ENCODE measurements around the gene CAMSAP2.
A peak's percentile ranks its signal among the peaks of the same experiment; 100 is the strongest.

The CAMSAP2 gene, protein sequence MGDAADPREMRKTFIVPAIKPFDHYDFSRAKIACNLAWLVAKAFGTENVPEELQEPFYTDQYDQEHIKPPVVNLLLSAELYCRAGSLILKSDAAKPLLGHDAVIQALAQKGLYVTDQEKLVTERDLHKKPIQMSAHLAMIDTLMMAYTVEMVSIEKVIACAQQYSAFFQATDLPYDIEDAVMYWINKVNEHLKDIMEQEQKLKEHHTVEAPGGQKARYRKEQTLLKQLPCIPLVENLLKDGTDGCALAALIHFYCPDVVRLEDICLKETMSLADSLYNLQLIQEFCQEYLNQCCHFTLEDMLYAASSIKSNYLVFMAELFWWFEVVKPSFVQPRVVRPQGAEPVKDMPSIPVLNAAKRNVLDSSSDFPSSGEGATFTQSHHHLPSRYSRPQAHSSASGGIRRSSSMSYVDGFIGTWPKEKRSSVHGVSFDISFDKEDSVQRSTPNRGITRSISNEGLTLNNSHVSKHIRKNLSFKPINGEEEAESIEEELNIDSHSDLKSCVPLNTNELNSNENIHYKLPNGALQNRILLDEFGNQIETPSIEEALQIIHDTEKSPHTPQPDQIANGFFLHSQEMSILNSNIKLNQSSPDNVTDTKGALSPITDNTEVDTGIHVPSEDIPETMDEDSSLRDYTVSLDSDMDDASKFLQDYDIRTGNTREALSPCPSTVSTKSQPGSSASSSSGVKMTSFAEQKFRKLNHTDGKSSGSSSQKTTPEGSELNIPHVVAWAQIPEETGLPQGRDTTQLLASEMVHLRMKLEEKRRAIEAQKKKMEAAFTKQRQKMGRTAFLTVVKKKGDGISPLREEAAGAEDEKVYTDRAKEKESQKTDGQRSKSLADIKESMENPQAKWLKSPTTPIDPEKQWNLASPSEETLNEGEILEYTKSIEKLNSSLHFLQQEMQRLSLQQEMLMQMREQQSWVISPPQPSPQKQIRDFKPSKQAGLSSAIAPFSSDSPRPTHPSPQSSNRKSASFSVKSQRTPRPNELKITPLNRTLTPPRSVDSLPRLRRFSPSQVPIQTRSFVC (N-terminal part only)

DNA sequence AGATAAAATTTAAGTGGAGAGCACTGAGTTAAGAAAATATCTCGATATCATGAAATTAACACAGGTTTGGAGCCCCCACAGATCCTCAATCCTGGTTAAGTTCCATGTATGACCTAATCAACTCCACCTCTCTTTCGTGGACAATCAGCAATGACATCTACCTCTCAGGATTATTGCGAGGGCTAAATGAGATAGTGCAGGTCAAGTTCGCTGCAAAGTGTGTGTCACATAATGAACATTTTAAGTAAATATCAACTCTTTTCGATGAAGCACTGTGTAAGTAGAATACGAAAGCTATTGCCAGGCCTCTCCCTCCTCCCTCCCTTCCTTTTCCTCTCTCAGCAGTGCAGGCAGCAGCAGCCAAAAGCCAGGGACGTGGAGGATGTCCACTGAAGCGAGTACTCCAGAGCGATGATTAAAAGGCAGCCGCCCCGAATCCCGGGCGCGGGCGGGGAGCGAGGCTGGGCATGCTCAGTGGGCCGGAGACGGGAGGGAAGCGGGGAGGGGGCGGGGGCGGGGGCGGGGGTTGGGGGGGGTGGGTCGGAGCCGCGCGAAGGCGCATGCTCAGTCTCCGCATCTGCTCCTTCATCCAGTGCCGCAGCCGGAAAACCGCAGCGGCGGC, at the start of gene CAMSAP2:
TSS of gene CAMSAP2 (plus strand) at position 567 of the 622 bp plus-strand sequence. CDS start 935 bp downstream, outside the sequence.
- DNase-seq (ENCODE audit: low read depth), result peak; percentile 59

DNA sequence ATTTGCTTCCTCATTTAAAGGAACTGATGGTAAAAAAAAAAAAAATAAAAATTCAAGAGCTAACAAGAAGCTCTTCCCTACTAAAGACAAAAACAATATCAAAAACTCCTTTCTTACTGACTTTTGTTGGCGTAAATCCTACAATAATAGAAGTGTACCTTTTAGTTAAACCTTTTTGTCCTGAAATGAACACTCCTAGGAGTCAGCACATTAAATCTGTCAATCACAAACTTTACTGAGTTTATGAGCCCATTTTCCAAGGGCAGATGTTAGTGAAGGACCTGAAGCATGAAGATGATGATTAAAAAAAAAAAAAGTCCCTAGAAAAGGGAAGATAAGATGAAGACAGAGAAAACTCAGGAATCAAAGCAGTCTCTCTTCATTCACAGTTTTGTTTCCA, 46.4 kb upstream of the CAMSAP2 start:
- no peak for DNase-seq (ENCODE audit: low read depth)

DNA sequence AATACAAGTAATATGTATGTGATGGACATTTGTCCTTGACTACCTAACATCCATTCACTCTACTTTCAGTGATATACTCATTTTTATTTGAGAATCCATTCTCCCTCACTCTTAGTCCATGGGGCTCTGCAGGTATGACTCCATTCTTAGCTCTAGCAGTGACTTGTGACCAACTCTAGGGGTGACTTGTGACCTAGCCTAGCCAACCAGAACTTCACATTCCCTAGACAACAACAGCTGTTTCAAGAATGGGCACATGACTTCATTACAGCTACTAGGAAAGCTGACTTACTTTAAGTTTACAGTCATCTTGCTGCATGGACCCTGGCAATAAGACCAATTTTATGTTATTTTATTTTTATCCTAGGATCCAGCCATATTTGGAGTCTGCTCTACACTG, 45.4 kb upstream of the CAMSAP2 start:
- DNase-seq (ENCODE audit: low read depth), result no peak

DNA sequence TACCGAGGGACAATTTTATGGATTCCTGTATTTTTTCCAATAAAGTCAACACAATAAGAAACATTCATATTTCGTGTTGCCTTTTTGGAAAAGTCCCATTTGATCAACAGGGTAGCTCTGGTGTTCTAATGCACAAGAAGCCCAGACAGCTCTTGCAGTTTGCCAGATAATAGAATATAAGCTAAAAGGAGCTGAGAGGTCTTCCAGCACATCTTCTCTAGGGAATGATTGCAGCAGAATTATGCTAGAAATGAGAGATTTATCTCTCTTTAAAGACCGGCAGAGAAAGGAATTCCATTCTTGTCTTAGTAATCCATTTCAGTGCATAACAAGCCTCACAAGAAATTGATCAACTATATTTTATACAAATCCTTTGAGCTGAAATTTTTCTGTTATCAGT, 44.0 kb upstream of the CAMSAP2 start:
- DNase-seq (ENCODE audit: low read depth), result no peak

DNA sequence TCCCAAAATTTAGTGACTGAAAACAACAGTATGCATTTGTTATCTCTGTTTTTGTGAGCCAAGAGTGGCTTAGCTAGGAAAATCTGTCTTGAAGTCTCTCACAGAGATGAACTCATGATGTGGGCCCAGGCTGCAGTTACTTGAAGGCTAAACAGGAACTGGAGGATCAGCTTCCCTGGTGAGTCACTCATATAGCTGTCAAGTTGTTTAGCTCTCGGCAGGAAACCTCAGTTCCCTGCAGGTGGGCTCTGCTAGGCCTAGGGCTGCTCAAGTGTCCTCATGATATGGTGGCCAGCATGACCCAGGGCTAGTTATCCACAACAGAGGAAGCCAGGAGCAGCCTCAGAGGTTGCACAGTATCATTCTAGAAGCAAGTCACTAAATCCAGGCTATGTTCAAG, 38.8 kb upstream of the CAMSAP2 start:
- DNase-seq (ENCODE audit: low read depth), result no peak

DNA sequence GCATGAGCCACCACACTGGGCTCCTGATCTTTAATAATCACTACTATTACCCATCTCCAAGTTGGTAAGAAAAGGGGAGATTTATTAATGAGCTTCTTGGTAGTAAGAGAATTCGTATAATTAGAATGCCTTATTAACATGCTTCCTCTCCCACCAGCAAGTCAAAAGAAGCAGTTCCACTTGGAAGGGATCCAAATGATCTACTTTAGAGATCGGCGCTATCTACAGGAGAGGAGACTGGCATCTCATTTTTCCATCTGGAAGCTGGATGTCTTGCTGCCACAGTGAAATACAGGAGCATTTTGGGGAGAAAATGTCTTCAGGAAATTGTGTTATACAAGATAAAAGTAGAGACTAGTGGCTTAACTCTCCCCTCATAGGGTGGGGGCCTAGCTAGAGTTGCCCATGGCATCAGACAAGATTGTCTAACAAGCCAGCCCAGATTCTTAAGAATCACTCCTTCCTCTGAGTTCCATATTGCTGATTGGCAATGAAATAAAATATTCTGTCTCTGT, 33.6 kb upstream of the CAMSAP2 start:
- DNase-seq (ENCODE audit: low read depth), result no peak

DNA sequence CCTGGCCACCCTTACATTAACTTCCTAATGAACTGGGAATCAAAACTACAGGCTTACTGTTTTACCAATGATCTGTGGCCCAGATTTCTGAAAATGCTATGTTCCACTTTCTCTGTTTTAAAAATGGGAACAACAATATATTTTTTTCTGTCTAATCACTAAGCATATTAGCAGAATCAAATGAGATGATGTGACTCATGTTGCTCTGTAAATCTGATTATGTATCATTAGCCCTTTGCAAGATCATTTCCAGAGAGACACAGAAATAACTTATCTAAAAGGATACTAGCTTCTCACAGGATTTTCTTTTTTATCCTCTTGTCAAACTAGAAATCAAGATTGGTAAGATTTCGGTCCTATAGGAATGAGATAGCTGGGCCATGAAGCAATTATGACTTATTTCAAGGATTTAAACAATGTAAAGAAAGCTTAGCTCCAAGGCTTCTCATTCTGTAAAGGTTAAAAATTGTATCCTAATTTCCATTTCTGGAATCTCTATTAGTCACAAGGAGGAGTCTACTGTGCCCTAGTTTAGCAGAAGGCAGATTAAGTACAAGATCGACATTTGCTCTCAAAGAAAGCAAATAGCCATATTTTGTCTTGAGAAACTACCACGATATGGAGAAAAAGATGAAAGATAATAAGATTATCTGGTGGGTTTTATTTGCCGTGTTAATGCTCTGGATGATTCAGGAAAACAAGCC, 32.4 kb upstream of the CAMSAP2 start:
- no peak for DNase-seq (ENCODE audit: low read depth)

DNA sequence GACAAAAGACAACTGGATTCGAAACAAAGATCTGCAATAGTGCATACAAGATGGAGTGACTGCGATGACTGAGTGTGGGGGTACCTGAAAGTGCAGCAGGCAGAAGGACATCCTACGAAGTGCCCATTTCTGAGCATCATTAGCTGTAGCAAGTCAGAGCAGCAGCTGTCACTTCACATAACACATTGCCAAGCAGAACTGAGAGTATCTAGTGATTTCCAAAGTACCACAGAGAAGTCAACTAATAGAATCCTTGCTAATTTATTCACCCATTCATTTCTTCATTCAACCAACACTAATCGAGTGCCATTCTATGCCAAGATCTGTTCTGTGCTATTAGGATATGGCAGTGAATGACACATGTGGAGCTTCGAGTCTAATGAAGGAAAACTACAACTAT, 31.6 kb upstream of the CAMSAP2 start:
- no peak for DNase-seq (ENCODE audit: low read depth)

DNA sequence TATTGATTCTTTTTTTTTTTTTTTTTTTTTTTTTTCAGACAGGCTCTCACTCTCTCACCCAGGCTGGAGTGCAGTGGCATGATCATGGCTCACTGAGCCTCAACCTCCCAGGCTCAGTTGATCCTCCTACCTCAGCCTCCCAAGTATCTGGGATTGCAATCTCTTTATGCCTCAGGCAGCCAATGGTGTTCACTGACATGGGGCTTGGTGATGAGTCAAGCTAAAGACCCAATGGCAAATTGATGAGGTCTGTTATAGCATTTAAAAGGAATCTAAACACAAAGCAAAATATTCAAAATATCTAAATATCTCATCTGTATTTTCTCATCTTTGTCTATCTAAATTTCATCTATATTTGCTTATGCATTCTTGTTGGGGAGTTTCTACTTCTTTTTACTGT, 30.5 kb upstream of the CAMSAP2 start:
- no peak for DNase-seq (ENCODE audit: low read depth)

DNA sequence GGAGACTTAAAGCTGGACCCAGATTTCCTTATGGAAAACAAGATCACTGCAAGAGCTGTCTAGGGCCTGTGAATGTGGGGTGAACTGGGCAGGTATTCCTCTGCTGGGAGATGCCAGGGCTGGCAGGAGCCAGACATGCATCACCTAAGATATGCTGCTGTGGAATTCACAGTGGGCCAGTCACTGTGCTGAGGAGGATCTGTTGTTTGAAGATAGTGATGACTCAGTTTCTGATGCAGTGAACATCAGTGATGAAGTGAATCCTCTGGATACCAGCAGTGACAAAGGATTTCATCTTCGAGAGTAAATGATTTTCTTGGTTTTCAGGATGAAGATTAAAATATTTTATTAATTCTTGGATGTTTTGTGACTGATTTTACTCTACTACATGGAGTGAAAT, 29.9 kb upstream of the CAMSAP2 start:
- DNase-seq (ENCODE audit: low read depth), result no peak

DNA sequence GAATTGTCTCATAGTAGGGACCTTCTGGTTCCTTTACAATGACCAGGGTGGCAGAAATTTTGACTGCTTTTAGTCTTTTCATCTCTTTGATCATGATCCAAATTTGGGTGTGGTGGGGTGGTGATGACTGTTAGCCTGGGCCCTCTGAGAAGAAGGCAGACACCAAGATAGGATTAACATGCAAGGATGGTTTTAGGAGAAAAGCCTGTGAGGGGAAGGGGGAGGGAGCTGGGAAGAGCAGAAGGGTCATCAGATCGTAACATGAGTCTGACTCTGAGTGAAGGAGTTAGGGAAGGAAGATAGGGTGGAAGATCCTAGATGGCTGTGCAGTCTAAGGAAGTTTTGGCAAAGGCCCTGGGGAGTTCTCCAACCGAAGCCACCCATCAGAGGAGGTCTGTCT, 28.5 kb upstream of the CAMSAP2 start:
- no peak for DNase-seq (ENCODE audit: low read depth)

DNA sequence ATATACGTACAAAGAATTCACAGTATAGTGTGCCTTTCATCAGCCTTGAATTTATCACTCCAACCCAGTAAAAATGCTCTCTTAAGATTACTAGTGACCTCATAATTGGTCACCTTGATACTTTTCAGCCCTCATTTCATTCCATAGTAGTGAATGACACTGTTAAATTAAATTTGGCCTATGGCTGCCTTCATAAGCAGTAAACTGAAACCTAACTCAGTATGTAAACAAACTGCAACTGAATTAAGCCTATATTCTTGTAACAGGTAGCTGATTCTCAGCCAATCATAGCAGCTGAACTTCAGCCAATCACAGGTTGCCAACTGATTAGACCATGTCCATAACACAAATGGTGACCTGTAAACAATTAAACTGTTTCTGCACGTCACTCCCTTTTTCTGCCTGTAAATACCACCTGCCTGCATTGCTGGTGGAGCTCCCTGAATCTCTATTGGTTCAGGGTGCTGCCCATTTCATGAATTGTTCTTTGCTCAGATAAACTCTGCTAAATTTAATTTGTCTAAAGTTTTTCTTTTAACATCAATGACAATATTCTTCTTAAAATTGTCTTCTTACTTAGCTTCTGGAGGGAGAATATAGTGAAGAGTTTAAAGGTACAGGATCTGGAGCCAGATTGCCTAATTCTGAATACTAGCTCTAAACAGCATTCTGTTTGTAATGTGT, 24.0 kb upstream of the CAMSAP2 start:
- no peak for DNase-seq (ENCODE audit: low read depth)

DNA sequence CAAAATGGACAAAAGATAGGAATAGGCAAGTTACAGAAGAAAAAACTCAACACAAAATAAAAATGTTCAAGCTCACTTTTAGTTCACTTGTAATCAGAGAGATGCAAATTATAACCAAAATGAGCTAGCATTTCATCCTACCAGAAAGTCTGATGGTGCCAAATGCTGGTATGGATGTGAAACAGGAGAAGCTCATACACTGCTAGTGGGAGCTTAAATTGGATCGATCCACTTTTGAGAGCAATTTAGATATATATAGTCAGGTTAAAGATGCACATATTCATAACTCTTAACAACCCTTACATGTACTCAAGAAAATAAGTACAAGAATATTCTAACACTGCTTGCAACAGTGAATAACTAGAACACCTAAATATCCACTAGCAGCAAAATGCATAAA, 18.5 kb upstream of the CAMSAP2 start:
- DNase-seq (ENCODE audit: low read depth), result no peak

DNA sequence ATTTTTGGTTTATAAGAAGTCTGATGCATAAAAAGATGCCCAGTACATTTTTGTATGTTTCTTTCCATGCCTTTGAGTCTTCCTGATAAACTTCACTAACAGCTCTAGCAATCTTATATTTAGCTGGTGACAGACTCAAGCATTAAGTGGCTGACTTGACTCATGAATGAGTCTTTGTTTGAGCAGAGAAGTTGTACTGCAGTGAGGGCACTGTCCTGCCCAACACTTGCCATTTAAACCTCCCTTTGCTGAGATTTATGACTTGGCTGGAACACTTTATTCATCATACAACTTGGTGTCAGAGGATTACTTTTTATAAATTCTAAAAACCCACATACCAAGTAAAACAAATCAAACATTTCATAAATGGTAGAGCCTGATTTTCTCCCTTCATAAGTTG, 14.6 kb upstream of the CAMSAP2 start:
- no peak for DNase-seq (ENCODE audit: low read depth)

DNA sequence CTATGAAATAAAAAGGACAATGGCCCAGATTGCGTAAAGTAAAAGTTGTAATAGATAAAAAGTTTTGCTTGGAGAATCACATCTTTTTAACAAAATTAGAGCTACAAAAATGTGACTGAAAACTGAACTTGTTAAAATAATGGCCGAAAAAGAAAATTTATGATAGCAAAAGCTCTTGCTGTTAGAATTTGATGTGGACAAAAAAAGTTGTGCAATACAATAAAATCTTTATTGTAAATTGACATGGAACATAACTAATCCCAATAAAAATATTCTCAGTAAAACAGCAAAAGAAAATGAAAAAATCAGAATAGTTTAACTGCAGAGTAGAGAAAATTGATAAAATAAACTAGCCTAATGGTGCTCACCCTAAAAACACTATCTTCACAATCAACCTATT, 11.4 kb upstream of the CAMSAP2 start:
- DNase-seq (ENCODE audit: low read depth), result no peak

DNA sequence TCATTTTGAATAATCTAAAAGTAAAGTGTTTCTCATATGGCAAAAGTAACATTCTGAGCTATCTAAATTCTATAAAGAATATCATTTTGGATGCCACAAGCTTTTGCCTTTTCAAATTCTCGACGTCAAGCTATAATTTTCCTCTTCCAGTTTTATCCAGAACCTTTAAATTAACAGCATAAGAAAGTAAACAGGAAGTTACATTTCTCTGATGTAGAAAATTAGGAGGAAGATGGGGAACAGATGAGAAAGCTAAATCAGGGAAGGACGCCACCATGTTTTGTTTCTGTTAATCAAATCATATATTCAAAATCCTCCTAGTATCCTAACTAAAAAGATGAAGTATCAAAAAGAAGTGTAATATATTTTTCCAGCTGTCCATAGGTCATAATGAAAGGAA, 8.8 kb upstream of the CAMSAP2 start:
- DNase-seq (ENCODE audit: low read depth), result no peak

DNA sequence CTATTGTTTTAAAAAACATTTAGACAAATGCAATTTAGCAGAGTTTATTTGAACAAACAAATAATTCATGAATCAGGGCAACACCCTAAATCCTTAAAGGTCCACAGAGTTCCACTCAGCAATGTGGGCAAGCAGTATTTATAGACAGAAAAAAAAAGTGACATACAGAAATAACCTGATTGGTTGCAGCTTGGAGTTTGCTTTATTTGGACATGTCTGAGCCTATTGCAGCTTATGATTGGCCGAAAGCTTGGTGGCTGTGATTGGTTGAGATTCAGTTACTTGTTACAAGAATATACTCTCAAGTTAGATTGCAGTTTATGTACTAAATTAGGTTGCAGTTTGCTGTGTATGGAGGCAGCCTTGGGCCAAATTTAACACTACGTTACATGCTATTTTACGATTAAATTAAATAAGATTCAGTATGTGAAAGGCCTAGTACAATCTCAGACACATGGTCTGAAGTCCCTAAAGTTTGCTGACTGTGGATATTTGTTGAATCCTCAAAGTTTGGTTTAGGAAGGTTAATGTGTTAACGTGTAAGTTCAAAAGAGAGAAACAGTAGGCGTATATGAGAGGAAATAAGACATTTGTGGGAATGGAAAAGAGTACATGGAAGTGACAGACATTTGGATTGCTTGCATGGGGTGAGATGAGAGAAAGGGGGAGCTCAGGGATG, 6.9 kb upstream of the CAMSAP2 start:
- no peak for DNase-seq (ENCODE audit: low read depth)

DNA sequence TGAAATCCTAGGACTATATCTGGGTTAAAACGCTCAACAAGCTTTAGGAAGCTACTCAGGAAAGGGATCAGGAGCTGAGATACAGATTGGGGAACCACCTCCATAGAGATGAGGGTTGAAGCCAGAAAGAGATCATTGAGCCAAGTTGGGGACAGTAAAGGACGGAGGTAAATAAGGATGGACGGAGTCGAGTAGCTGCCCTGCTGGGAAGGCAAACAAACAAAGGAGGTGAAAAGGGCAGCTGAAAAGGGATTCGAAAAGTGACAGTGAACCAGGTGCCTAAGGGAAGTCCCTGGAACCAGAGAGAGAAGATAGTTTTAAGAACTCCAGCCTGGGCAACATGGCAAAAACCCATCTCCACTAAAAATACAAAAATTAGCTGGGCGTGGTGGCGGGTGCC, 6.3 kb upstream of the CAMSAP2 start:
- DNase-seq (ENCODE audit: low read depth), result no peak

DNA sequence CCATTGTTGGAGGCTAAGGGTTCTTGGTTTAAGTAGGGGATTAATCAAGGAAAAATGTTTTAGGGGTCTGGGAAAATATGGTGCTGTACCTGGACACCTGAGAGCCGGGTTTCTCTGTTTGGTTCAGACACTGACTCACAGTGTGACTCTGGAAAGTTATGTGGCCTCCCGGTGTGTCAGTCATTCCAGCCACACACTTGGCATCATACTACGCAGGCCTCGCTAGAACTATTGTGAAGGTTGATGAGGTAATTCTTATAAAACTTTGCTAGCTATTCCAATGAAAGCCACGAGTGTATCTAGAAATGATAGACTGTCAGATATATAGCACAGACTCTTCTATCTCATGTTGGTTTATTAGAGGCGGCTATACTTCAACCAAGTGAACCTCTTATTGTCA, 4.8 kb upstream of the CAMSAP2 start:
- no peak for DNase-seq (ENCODE audit: low read depth)

DNA sequence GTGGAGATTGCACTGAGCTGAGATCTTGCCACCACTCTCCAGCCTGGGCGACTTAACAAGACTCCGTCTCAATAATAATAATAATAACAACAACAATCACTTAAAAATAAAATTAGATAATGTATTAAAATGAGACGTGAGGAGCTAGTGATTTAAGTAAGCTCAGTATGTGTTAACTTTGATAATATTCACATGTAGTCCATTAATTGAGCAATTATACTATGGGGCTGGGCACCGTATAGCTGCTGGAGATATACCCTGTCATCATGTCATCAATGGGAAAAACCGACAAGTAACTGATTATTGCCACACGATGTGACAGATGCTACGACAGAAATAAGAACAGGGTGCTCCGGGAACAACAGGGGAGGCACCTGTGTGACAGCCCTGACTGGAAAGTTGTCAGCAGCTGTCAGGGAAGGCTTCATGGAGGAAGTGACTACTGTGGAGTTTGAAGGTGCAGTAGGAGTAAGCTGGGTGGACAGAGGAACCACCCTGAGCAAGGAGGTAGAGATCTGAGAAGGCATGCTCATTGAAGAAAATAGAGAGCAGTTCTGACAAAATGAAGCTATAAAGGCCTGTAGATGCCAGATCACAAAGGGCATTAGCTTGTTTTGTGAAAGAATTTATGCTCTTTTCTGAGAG, 924 bp upstream of the CAMSAP2 start:
- no peak for DNase-seq (ENCODE audit: low read depth)
